ENCODE measurements around the gene LRRC30. TPM values are rescaled to one million over a fixed set of nuclear protein-coding genes. Genes with fewer than 3 reads are reported as not detected.

Gene LRRC30
- total and polyA plus RNA-seq, 2 donors (not counting 1 experiment from before 2014, with no cell fraction given), result not detected

DNA sequence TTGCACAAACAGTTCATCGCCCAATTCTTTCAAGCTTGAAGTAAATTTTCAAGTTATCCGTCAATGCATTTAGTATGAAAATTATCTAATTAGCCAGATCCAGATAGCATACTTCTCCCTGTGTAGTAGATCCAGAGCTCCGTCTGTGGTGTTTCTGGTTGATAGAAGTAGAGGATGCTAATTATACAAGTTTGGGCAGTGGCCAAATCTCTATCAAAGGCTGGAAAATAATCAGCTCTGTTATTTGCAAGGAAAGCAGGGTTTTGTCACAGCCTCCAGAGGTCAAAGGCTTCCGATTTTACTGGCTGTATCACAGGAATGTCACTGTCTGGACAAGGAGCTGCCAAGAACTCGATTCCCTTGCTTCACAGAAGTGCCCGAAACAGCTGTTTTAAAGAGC, 28.6 kb downstream of the LRRC30 start:
- H3K27me3 ChIP-seq (ENCODE audit: control insufficient read depth, insufficient read depth, low read length), result no peaks in the 10 kb centered on the region
- H3K9me3 ChIP-seq (ENCODE audit: control insufficient read depth, insufficient read depth, low read depth, low read length), result no peaks in the 10 kb centered on the region
- no peak overlapping the region for H3K9ac ChIP-seq (ENCODE audit: insufficient read depth, low read length)
- H3K4me1 ChIP-seq (ENCODE audit: control insufficient read depth, extremely low read depth, insufficient read depth, low read length), result no peaks in the 10 kb centered on the region
- no peak overlapping the region for H2AFZ ChIP-seq (ENCODE audit: low read length)
- H3K4me2 ChIP-seq (ENCODE audit: extremely low read depth, insufficient read depth, low read length), result no peak overlapping the region
- DNase-seq (ENCODE audit: low read depth in 2 of 2), result no peak
- no peaks in the 10 kb centered on the region for H3K36me3 ChIP-seq (ENCODE audit: control insufficient read depth, insufficient read depth, low read length)
- no peak overlapping the region for H3K4me3 ChIP-seq (replicated peaks in 1 of 4; ENCODE audit: control extremely low read depth in 1 of 4, insufficient read depth in 1 of 4, low read depth in 3 of 4, low read length in 4 of 4)
- no peak for TF ChIP-seq CTCF (conservative IDR thresholded peaks at IDR 0.05 in 1 of 2, IDR thresholded peaks at IDR 0.05 in 1 of 2; ENCODE audit: low read depth in 1 of 2, low read length in 2 of 2)
- no peak for TF ChIP-seq EZH2 (IDR thresholded peaks at IDR 0.05; ENCODE audit: low read length, missing control alignments)
- H4K20me1 ChIP-seq (ENCODE audit: control insufficient read depth, extremely low read depth, insufficient read depth, low read length), result no peaks in the 10 kb centered on the region
- no peaks in the 10 kb centered on the region for H3K79me2 ChIP-seq (ENCODE audit: control insufficient read depth, insufficient read depth, low read length)
- H3K27ac ChIP-seq (ENCODE audit: insufficient read depth, low read length), result no peak overlapping the region

GRCh38 chr18:7261199-7261598, 30.3 kb downstream of the LRRC30 start:
- DNase-seq (ENCODE audit: low read depth in 2 of 2), result no peak
- H3K9ac ChIP-seq (ENCODE audit: insufficient read depth, low read length), result no peak overlapping the region
- H3K79me2 ChIP-seq (ENCODE audit: control insufficient read depth, insufficient read depth, low read length), result no peaks in the 10 kb centered on the region
- H3K27me3 ChIP-seq (ENCODE audit: control insufficient read depth, insufficient read depth, low read length), result no peaks in the 10 kb centered on the region
- no peaks in the 10 kb centered on the region for H4K20me1 ChIP-seq (ENCODE audit: control insufficient read depth, extremely low read depth, insufficient read depth, low read length)
- H2AFZ ChIP-seq (ENCODE audit: low read length), result no peak overlapping the region
- no peaks in the 10 kb centered on the region for H3K9me3 ChIP-seq (ENCODE audit: control insufficient read depth, insufficient read depth, low read depth, low read length)
- TF ChIP-seq EZH2 (IDR thresholded peaks at IDR 0.05; ENCODE audit: low read length, missing control alignments), result no peak
- TF ChIP-seq CTCF (conservative IDR thresholded peaks at IDR 0.05 in 1 of 2, IDR thresholded peaks at IDR 0.05 in 1 of 2; ENCODE audit: low read depth in 1 of 2, low read length in 2 of 2), result no peak
- no peak overlapping the region for H3K4me2 ChIP-seq (ENCODE audit: extremely low read depth, insufficient read depth, low read length)
- H3K27ac ChIP-seq (ENCODE audit: insufficient read depth, low read length), result no peak overlapping the region
- H3K36me3 ChIP-seq (ENCODE audit: control insufficient read depth, insufficient read depth, low read length), result no peaks in the 10 kb centered on the region
- H3K4me3 ChIP-seq (replicated peaks in 1 of 4; ENCODE audit: control extremely low read depth in 1 of 4, insufficient read depth in 1 of 4, low read depth in 3 of 4, low read length in 4 of 4), result no peak overlapping the region
- no peaks in the 10 kb centered on the region for H3K4me1 ChIP-seq (ENCODE audit: control insufficient read depth, extremely low read depth, insufficient read depth, low read length)

- H4K20me1 ChIP-seq (ENCODE audit: control insufficient read depth, extremely low read depth, insufficient read depth, low read length), result no peaks in the 10 kb centered on the region
- H2AFZ ChIP-seq (ENCODE audit: low read length), result no peak overlapping the region
- no peaks in the 10 kb centered on the region for H3K79me2 ChIP-seq (ENCODE audit: control insufficient read depth, insufficient read depth, low read length)
- H3K36me3 ChIP-seq (ENCODE audit: control insufficient read depth, insufficient read depth, low read length), result no peaks in the 10 kb centered on the region
- H3K4me1 ChIP-seq (ENCODE audit: control insufficient read depth, extremely low read depth, insufficient read depth, low read length), result no peaks in the 10 kb centered on the region
- TF ChIP-seq CTCF (conservative IDR thresholded peaks at IDR 0.05 in 1 of 2, IDR thresholded peaks at IDR 0.05 in 1 of 2; ENCODE audit: low read depth in 1 of 2, low read length in 2 of 2) (no peak), EZH2 (IDR thresholded peaks at IDR 0.05; ENCODE audit: low read length, missing control alignments) (no peak)
- H3K27ac ChIP-seq (ENCODE audit: insufficient read depth, low read length), result no peak overlapping the region
- H3K9me3 ChIP-seq (ENCODE audit: control insufficient read depth, insufficient read depth, low read depth, low read length), result no peaks in the 10 kb centered on the region
- no peaks in the 10 kb centered on the region for H3K27me3 ChIP-seq (ENCODE audit: control insufficient read depth, insufficient read depth, low read length)
- no peak overlapping the region for H3K9ac ChIP-seq (ENCODE audit: insufficient read depth, low read length)
- H3K4me3 ChIP-seq (replicated peaks in 1 of 4; ENCODE audit: control extremely low read depth in 1 of 4, insufficient read depth in 1 of 4, low read depth in 3 of 4, low read length in 4 of 4), result no peak overlapping the region
- no peak overlapping the region for H3K4me2 ChIP-seq (ENCODE audit: extremely low read depth, insufficient read depth, low read length)
- no peak for DNase-seq (ENCODE audit: low read depth in 2 of 2)
Observed at GRCh38 chr18:7267973-7268372, 37.1 kb downstream of the LRRC30 start.

Measured in fibroblast of lung (primary cell).